ENCODE data around the gene FAM163B. TPM values are rescaled to one million over a fixed set of nuclear protein-coding genes. Genes with fewer than 3 reads are reported as not detected.

FAM163B gene
- total RNA-seq, 1 donor: not detected

DNA sequence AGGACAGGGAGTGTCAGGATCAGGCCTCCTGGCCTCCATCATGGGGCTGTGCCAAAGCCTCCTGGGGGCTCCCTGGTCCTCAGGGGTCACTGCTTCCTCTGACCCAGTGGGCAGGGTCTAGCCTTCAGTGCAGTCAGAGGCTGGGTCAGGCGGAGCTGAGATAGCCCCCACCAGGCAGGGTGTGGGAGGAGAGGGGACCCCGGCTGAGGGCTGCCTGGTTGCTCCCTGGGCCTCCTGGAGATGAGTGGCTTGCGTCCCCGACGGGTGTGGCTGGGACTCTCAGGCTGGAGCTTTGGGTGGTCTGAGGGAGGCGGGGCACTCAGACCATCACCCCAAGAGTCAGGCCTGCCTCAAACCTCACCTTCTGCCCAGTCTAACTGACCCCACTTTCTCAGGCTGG lies 21.7 kb downstream of the FAM163B start:
- Histone ChIP-seq H3K9me3 (ENCODE audit: low read depth, low read length) (no peaks in the 10 kb centered on the region), H3K4me1 (ENCODE audit: insufficient read depth, low read length) (no peaks in the 10 kb centered on the region), H3K4me3 (ENCODE audit: low read length) (no peak overlapping the region), H3K27me3 (ENCODE audit: insufficient read depth, low read length) (peaks cover 11% of the 10 kb centered on the region)

DNA sequence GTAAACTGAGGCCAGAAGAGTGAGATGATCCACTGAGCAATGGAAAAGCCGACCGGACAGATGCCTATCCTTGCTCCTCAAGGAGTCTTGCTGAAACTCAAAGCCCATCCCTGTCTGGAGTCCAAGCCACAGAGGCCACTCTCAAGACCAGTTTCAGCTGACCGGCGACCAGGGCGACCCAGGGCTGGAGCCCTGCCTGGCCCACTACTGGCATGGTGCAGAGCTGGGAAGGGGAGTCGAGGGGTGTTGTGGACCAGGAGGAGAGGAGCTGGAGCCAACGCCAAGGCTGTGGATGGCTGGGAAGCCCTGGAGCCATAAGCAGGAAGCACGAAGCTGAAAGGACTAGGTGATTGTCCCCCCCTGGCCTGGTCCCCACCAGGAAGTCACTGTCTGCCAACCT lies 22.1 kb downstream of the FAM163B start:
- no peaks in the 10 kb centered on the region for H3K4me1 ChIP-seq (ENCODE audit: insufficient read depth, low read length)
- H3K4me3 ChIP-seq (ENCODE audit: low read length): no peak overlapping the region
- H3K27me3 ChIP-seq (ENCODE audit: insufficient read depth, low read length): peaks cover 11% of the 10 kb centered on the region
- H3K9me3 ChIP-seq (ENCODE audit: low read depth, low read length): no peaks in the 10 kb centered on the region

DNA sequence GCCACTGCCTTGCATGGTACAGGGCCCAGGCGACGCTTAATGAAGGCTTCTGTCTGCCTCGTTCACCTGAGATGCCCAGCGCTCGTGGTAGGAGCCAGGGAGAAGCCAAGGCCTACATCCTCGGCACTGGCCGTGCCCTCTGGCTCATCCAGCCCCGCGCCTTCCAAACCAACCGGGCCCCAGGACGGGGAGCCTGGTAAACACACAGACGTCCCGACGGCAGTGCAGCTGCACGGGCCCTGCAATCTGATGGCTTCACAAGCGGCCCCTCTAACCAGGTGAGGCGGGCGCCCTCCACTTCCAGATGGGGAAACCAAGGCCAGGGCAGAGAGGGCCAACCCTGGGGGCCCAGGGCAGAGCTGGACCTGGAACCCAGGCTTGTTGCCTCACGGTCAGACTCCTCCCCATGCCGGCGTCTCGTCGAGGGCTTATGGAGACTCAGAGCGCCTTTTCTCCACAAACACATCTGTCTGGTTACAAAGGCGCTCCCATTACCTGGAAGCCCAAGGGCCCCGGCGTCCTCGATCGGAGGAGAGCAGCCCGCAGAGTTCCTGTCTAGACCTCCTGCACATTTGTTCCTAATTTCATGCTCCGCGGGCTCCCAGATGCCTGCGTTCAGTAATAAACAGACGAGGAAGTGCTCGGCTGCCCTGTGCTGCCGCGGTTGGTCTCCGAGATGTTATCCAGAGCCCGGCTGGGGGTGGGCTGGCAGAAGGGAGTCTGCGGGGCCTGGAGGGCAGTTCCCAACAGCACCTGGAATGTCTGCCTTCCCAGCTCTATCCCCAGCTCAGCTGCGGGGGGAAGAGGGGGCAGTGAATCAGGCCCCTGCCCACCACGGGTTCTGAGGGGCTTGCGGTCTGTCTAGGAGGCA lies 23.5 kb downstream of the FAM163B start:
- H3K27me3 ChIP-seq (ENCODE audit: insufficient read depth, low read length): peaks cover 11% of the 10 kb centered on the region

DNA sequence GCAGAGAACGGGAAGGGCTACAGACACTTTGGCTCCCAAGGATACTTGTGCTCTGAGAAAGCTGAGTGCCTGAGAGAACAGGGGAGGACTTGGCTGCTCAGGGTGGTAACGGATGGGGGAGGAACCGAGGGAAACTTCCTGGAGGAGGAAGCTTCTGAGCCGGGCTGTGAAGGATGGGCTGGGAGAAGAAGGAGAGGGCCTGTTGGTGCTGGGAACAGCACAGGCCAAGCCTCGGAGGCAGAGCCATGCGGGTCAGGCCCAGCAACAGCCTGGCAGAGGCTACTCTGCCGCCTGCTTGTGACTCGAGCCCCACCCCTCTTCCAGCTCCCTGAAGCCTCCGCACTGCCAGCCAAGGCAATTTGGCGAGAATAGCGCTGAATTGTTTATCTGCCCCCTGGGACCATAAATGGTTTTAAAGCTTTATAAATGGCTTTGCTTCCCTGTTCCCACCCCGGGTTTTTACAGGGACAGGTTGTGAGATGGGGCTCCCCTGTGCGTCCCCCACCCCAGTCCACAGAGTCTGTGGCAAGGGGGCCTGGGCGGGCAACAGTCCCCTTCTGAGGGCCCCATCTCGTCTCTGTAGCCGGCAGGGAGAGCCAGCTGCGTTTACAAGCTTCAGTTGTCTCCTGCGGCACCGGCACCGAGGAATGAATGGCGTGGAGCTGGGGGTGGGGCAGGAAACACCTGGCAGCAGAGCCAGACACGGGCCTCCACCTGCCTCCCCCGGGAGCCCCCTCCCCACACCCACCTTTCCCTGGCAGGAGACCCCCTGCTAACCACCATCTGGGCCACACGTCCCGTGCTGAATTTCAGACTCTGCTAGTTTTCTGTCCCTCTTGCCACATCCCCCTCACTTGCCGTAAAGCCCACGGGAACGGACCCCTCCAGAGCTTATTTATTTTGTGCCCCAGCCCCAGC lies 24.4 kb downstream of the FAM163B start:
- Histone ChIP-seq H3K27me3 (ENCODE audit: insufficient read depth, low read length) (peaks cover 11% of the 10 kb centered on the region), H3K4me1 (ENCODE audit: insufficient read depth, low read length) (no peaks in the 10 kb centered on the region), H3K4me3 (ENCODE audit: low read length) (no peak overlapping the region), H3K9me3 (ENCODE audit: low read depth, low read length) (no peaks in the 10 kb centered on the region)

More for the DNA sequence above, 23.5 kb downstream of the FAM163B start:
- Histone ChIP-seq H3K9me3 (ENCODE audit: low read depth, low read length) (no peaks in the 10 kb centered on the region), H3K4me1 (ENCODE audit: insufficient read depth, low read length) (no peaks in the 10 kb centered on the region), H3K4me3 (ENCODE audit: low read length) (no peak overlapping the region)

DNA sequence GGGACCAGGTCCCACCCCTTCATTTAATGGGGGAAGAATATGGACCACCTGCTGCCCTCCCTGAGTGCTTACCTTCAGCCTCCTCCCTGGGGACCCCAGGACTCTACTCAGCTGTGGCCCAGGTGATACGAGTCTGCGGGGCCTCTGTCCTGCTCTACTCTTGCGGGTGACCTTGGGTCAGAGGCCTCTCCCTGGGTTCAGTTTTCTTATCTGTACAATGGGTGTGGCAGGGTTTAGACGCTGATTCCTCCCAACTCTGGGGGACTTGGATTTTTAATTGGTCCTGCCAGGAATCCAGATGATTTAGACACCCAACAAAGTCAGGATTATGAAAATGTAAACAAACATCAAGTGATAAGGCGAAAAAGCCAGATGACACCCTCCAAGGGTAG lies 25.0 kb downstream of the FAM163B start:
- no peak overlapping the region for H3K4me3 ChIP-seq (ENCODE audit: low read length)
- H3K9me3 ChIP-seq (ENCODE audit: low read depth, low read length): no peaks in the 10 kb centered on the region
- no peaks in the 10 kb centered on the region for H3K4me1 ChIP-seq (ENCODE audit: insufficient read depth, low read length)
- peaks cover 11% of the 10 kb centered on the region for H3K27me3 ChIP-seq (ENCODE audit: insufficient read depth, low read length)

DNA sequence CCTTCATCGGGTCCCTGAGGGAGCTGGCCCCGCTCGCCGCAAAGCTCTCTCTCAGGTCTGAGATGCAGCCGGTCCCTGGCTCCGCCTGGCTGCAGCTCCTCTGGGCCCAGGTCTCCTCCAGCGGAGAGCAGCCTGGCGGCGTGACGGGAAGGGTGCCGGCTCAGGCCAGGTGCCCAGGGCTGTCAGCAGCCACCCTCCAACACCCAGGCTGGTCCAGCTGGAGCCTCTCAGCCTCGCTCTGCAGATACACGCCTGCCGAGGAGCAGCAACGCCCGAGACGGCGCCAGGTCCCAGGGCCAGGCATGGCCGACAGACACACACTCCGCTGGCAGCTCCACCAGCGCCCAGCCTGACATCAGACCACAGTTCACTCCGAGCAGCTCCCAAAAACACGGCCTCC lies 25.6 kb downstream of the FAM163B start:
- no peak overlapping the region for H3K4me3 ChIP-seq (ENCODE audit: low read length)
- H3K4me1 ChIP-seq (ENCODE audit: insufficient read depth, low read length): no peaks in the 10 kb centered on the region
- H3K27me3 ChIP-seq (ENCODE audit: insufficient read depth, low read length): peaks cover 11% of the 10 kb centered on the region
- no peaks in the 10 kb centered on the region for H3K9me3 ChIP-seq (ENCODE audit: low read depth, low read length)

DNA sequence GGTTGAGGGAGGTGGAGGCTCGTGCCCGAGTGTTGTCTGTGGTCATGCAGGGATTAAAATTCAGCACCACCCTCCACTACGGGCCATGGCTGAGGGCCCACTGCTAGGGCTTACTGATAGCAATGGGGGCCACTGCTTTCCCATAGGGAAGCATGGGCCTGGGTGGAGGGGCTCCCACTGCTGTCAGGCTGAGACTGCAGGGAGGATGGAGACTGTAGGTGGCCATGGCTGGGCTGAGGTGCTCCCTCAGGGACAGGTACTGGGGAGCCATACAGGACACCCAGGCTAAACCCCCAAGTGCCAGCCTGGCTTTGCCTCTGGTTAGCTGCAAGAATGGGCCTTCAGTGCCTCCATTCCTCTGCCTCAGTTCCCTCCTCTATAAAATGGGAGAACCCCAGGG lies 26.1 kb downstream of the FAM163B start:
- peaks cover 11% of the 10 kb centered on the region for H3K27me3 ChIP-seq (ENCODE audit: insufficient read depth, low read length)

DNA sequence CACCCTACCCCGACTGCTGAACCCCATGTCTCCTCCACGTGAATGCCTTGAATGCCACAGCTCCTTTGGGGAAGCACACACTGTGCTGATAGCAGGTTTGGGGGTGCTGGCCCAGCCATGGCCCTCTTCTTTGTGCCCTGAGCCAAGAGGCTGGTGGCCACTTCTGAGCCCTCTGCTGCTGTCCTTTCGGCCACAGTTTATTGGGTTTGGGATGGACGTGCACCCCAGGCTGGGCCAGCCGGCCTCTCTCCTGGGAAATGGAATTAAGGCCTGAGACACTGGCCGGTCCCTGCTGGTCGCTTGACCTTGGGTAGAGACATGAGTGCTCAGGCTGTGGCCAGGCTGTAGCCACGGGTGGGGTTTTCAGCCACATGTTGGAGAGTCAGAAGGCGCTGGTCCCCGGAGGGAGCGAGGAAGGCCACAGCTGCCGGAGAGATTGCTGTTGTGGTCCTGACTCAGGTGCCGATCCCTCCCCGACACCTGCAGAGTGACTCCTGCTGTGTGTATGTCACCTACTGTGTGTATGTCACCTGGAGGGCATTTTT lies 26.6 kb downstream of the FAM163B start:
- peaks cover 11% of the 10 kb centered on the region for H3K27me3 ChIP-seq (ENCODE audit: insufficient read depth, low read length)
- H3K4me1 ChIP-seq (ENCODE audit: insufficient read depth, low read length): no peaks in the 10 kb centered on the region
- H3K4me3 ChIP-seq (ENCODE audit: low read length): no peak overlapping the region
- H3K9me3 ChIP-seq (ENCODE audit: low read depth, low read length): no peaks in the 10 kb centered on the region

More for the DNA sequence above, 26.1 kb downstream of the FAM163B start:
- H3K9me3 ChIP-seq (ENCODE audit: low read depth, low read length): no peaks in the 10 kb centered on the region
- no peaks in the 10 kb centered on the region for H3K4me1 ChIP-seq (ENCODE audit: insufficient read depth, low read length)
- no peak overlapping the region for H3K4me3 ChIP-seq (ENCODE audit: low read length)

DNA sequence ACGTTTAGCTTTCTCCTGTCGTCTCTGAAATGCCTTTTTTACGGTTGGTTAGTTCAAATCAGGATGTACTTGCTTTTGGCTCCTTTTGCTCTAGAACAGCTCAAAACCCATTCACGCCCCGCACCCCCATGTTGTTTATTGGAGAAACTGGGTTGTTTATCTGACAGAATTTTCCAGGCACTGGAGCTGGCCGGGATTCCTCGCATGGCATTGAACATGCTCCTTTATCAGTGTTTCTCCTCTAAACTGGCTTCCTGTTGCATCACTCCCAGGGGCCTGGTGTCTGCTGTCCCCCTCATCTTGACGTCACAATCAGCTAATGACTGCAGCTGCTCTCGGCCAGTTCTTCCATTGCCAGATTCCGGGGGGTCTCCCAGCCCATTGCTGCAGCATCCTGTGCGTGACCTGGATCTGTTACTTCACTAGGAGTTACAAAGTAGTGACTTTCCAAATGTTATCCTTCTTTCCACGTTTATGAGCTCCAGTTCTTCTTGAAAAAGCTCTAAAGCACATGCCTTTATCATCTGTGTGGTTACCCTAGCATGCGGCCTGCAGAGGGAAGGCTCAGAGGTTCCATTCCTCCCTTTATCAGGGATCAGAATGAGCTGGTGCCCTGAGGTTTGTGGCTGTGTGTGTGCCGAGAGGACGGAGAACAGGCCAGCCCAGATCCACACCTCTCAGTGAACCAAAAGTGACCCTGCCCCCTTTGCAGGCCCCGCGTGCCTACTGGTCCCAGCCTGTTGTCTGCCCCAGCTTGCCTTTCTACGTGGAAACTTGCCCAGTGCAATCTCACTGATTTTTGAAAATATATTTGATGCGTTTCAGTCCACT lies 27.5 kb downstream of the FAM163B start:
- no peaks in the 10 kb centered on the region for H3K4me1 ChIP-seq (ENCODE audit: insufficient read depth, low read length)
- no peaks in the 10 kb centered on the region for H3K9me3 ChIP-seq (ENCODE audit: low read depth, low read length)
- no peak overlapping the region for H3K4me3 ChIP-seq (ENCODE audit: low read length)
- H3K27me3 ChIP-seq (ENCODE audit: insufficient read depth, low read length): peaks cover 11% of the 10 kb centered on the region

DNA sequence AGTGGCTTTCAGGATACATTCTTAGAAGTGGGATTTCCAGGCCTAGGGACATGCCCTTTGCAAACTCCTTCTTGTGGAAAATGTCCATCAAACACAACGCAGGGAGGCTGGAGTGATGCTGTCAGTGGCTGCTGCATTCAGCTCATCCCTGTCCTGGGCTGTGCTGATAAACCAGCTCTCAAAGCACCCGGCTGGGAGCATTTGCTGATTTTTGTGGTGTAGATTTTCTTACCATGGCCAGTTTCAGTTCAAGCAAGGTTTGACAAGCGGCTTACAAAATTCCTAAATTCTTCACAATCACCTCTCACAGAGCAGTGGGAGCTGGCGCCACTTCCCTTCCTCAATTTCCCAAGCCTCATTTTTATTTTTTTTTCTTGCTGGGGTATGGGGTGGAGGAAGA lies 28.2 kb downstream of the FAM163B start:
- no peaks in the 10 kb centered on the region for H3K9me3 ChIP-seq (ENCODE audit: low read depth, low read length)
- no peaks in the 10 kb centered on the region for H3K4me1 ChIP-seq (ENCODE audit: insufficient read depth, low read length)
- H3K27me3 ChIP-seq (ENCODE audit: insufficient read depth, low read length): peaks cover 6% of the 10 kb centered on the region
- H3K4me3 ChIP-seq (ENCODE audit: low read length): no peak overlapping the region

DNA sequence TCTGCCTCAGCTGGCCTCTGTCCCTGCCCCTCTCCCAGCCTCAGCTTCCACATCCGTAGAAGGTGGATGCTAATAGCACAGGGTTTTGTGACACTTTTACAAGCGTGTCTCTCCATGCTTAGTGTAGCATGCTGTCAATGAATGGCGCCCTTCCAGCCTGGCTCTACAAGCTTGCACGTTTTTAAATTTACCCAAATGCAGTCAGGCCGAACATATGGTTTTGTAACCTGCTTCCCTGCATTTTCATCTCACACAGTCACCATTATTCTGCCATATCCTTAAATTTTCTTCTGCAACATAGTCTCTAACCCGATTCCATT lies 28.8 kb downstream of the FAM163B start:
- Histone ChIP-seq H3K9me3 (ENCODE audit: low read depth, low read length) (no peaks in the 10 kb centered on the region), H3K27me3 (ENCODE audit: insufficient read depth, low read length) (peaks cover under 1% of the 10 kb centered on the region), H3K4me3 (ENCODE audit: low read length) (no peak overlapping the region), H3K4me1 (ENCODE audit: insufficient read depth, low read length) (no peaks in the 10 kb centered on the region)

DNA sequence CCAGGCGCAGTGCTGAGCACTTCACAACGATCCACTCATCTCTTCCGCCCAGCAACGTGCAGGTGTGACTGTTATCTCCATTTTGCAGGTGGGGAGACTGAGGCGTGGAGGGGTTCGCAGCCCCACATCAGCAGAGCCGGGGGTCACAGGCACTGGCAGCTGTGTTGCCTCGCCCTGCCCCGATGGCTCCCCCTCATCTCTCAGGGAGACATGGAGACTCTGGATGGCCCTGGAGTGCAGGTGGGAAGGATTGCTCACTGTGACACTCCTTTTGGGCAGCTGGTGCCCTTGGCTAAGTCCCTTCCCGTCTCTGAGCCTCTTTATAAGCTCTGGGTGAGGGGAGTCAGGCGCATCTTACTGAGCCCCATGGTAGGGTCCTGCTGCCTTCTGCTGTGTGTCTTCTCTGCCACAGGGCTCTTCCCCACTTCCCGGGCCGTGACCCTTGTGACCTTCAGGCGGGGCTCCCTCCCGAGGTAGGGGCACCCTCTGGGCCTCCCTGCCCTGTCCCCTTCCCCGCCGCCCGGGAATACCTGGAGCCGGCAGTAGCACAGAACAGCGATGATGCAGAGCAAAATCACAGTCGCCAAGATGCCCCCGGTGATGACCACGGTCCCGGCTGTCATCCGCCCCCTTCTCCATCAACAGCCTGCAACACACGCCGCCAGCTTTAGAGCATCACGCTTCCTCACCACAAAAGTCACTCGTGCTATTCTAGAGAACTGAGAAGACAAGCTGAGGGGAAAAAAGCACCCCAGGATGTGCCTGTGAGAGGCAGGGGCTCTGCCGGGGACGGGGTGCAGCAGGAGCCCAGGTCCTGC lies 29.4 kb downstream of the FAM163B start:
- Histone ChIP-seq H3K9me3 (ENCODE audit: low read depth, low read length) (no peaks in the 10 kb centered on the region), H3K4me3 (ENCODE audit: low read length) (no peak overlapping the region), H3K4me1 (ENCODE audit: insufficient read depth, low read length) (no peaks in the 10 kb centered on the region), H3K27me3 (ENCODE audit: insufficient read depth, low read length) (no peaks in the 10 kb centered on the region)

DNA sequence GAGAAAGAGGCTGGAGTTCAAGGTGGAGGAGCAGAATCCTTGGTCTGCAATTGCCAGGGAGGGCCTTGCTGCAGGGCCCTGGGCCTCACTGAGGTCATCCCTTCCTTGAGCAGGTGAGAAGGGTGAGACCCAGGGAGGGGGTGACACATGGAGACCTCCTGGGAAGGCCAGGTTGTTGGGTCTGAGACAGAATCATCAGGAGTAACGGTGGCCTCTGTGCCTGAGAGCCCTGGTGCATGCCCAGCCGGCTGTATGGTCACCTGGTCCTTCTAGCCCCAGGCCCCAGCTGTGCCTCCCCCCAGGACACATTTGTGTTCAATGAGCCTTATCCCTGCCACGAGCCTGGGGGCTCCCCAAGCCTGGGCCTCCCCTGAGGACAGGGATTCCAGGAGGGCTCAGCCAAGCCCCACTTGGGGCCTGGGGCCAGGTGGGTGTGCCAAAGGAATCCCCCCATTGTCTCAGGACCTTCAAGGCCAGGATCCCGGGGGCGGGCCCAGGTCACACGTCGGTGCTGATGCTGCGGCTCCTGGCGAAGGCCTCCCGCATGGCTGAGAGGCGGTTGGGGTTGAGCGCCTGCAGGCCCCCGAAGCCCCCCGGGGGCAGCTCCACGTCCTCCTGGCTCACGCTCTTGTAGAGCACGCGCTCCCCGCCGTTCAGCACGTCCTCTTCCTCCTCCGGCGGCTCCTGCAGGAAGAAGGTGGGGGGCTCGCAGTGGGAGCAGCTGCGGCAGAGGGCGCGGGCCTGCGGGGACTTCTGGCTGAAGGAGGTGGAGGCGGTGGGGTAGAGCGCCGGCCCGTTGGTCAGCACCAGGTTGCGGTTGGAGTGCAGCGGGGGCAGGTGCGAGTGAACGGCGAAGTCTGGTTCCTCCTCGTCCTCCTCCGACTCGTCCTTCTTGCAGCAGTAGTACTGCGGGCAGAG lies 30.4 kb downstream of the FAM163B start:
- Histone ChIP-seq H3K4me1 (ENCODE audit: insufficient read depth, low read length) (no peaks in the 10 kb centered on the region), H3K9me3 (ENCODE audit: low read depth, low read length) (no peaks in the 10 kb centered on the region), H3K27me3 (ENCODE audit: insufficient read depth, low read length) (no peaks in the 10 kb centered on the region), H3K4me3 (ENCODE audit: low read length) (no peak overlapping the region)
